AG04450 (cell line): Measurements from ENCODE around the gene ARFGEF2. TPM values are rescaled to one million over a fixed set of nuclear protein-coding genes. Genes with fewer than 3 reads are reported as not detected.
"Not testable (repeated sequence)": the region's sequence is repeated elsewhere in the genome, so short reads cannot be mapped to it uniquely, and the experiment has no call there.

Source experiments
- CTCF ChIA-PET: fragments of 300-600, 350-600 bp; formaldehyde crosslinking; extraction: SDS; loops from one replicate; lab custom pipeline; 2022; ENCODE audit warnings: antibody characterized with exemption, inconsistent platforms; lab: Charles Lee
- POLR2A ChIA-PET: fragments of 350-600 bp; formaldehyde crosslinking; extraction: SDS; loops from one replicate; lab custom pipeline; 2021; ENCODE audit warnings: antibody characterized with exemption, inconsistent platforms; lab: Yijun Ruan, JAX
- DNase-seq: peaks from one replicate; pipeline ENCODE4 v3.0.0-alpha.2; 2011; ENCODE audit warnings: low read depth, low spot score
- H3K27ac ChIP-seq: one replicate; pipeline ENCODE4 v1.5.1; 2012; ENCODE audit warnings: low read depth, low read length, control low read depth
- H3K27me3 ChIP-seq: one replicate; pipeline ENCODE4 v1.6.0; 2012; ENCODE audit warnings: low read length; ENCODE audit not compliant: control insufficient read depth, insufficient read depth
- H3K4me3 ChIP-seq: 2 replicates; pipeline ENCODE4 v1.5.1; 2011; ENCODE audit warnings: mild to moderate bottlenecking, low read depth, low read length, control low read depth
- H3K9me3 ChIP-seq: 2 replicates; pipeline ENCODE4 v1.5.1; 2012; ENCODE audit warnings: low read length; ENCODE audit not compliant: control insufficient read depth, insufficient read depth
- polyA plus RNA-seq: library from polyadenylated mRNA; depleted of rRNA; stranded (reverse); fragments of >200 nt; gene quantifications from 2 replicates; pipeline ENCODE4 v1.2.3, GENCODE V29; 2011
- TF ChIP-seq, protein P1 (sequence below): IDR thresholded peaks from 2 replicates; pipeline ENCODE4 v1.5.1; 2011; ENCODE audit warnings: low read depth, low read length, control low read depth, inconsistent platforms

Gene ARFGEF2
- polyA plus RNA-seq, 1 experiment = 22.3 TPM

DNA sequence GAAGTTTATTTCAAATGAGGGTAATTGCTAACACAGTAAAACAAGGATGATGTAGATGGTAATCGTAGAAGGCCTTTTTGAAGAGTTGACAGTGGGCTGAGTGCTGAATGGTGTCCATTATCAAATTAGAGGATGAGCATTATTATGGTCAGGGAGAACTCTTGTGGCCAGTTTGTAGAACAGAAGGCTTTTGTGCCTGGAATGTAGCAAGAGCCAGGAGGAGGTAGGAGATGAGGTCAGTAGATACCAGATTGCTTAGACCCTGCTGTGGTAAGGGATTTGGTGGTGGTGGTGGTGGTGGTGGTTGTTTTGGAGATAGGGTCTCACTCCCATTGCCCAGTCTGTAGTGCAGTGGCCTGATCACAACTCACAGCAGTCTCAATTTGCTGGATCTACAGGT is 130.8 kb downstream of the ARFGEF2 start:
- Histone ChIP-seq H3K4me3 (no peak overlapping the region), H3K27ac (no peak overlapping the region), H3K27me3 (no peaks in the 10 kb centered on the region), H3K9me3 (no peaks in the 10 kb centered on the region)
- ChIA-PET POLR2A (no interaction called here), CTCF (interaction anchor here (0.6 kb wide), 1 partner anchor 56 kb away, joined by 3 read pairs; no protein-coding TSS in a partner anchor)
- no peak for DNase-seq
- TF ChIP-seq, protein P1, sequence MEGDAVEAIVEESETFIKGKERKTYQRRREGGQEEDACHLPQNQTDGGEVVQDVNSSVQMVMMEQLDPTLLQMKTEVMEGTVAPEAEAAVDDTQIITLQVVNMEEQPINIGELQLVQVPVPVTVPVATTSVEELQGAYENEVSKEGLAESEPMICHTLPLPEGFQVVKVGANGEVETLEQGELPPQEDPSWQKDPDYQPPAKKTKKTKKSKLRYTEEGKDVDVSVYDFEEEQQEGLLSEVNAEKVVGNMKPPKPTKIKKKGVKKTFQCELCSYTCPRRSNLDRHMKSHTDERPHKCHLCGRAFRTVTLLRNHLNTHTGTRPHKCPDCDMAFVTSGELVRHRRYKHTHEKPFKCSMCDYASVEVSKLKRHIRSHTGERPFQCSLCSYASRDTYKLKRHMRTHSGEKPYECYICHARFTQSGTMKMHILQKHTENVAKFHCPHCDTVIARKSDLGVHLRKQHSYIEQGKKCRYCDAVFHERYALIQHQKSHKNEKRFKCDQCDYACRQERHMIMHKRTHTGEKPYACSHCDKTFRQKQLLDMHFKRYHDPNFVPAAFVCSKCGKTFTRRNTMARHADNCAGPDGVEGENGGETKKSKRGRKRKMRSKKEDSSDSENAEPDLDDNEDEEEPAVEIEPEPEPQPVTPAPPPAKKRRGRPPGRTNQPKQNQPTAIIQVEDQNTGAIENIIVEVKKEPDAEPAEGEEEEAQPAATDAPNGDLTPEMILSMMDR = no peak

DNA sequence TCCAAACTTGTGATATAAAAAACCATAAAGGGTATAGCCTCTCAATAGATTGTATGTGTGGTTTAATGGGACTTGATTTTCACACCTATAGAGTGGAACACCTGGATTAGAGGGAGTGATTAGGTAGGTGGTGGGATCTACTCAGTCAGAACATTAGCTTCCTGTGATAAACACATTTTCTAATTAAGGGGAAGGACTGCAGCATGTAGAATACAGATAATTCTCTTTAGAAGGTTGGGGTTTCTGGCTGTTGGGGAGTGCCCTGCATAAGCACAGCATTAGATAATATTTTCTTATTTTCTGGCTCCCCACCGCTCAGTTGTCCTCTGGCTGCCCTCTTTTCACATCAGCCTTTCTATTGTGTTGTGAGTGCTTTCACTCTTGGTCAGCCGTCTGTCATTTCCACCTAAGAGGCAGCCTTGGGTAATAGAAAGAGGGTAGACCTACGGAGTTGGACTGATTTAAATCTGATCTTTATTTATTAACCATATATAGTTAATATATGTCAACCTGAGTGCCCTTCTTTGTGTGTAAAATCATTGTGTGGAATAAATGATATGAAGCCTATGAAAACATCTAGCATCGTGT is 132.6 kb downstream of the ARFGEF2 start:
- DNase-seq = no peak
- no peaks in the 10 kb centered on the region for H3K27me3 ChIP-seq
- ChIA-PET CTCF (interaction anchor here (0.6 kb wide), 1 partner anchor 149 kb away, joined by 11 read pairs; no protein-coding TSS in a partner anchor), POLR2A (no interaction called here)
- TF ChIP-seq, protein P1 = no peak
- H3K4me3 ChIP-seq = no peak overlapping the region
- H3K27ac ChIP-seq = no peak overlapping the region
- H3K9me3 ChIP-seq = no peaks in the 10 kb centered on the region

- DNase-seq = no peak
- H3K4me3 ChIP-seq = no peak overlapping the region
- no peaks in the 10 kb centered on the region for H3K9me3 ChIP-seq
- TF ChIP-seq, protein P1 = no peak
- ChIA-PET CTCF (interaction anchor here (1.0 kb wide), 1 partner anchor 69 kb away, joined by 3 read pairs; no protein-coding TSS in a partner anchor), POLR2A (no interaction called here)
- H3K27me3 ChIP-seq = no peaks in the 10 kb centered on the region
- H3K27ac ChIP-seq = no peak overlapping the region
These were observed 141.8 kb downstream of the ARFGEF2 start for GRCh38 chr20:49063279-49063678.

DNA sequence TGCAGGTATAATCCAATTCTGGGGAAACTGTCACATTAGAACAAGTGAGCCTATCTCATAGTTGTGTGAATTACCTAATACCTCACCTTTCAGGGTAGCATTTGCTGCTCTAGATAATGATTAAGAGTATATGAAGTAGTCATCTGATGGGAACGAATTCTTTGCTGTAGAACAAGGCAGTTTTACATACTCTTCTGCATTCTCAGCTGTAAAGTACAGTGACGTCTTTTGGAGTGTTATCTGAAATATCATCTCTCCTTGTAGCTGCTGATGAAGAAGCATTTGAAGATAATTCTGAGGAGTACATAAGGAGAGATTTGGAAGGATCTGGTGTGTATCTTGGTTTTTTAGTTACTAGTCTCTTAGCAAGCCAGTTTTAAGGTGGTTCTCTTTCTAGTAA is 153.0 kb downstream of the ARFGEF2 start:
- H3K4me3 ChIP-seq = no peak overlapping the region
- DNase-seq = no peak
- TF ChIP-seq, protein P1 = no peak
- H3K9me3 ChIP-seq = no peaks in the 10 kb centered on the region
- H3K27ac ChIP-seq = no peak overlapping the region
- ChIA-PET CTCF (no interaction called here), POLR2A (no interaction called here)
- no peaks in the 10 kb centered on the region for H3K27me3 ChIP-seq

- Histone ChIP-seq H3K27ac (no peak overlapping the region), H3K27me3 (no peaks in the 10 kb centered on the region), H3K4me3 (no peak overlapping the region), H3K9me3 (no peaks in the 10 kb centered on the region)
- ChIA-PET POLR2A (interaction anchor here (0.5 to 0.6 kb wide), 2 partner anchors 28 to 169 kb away, joined by 3 to 4 read pairs; no protein-coding TSS in a partner anchor), CTCF (no interaction called here)
- TF ChIP-seq, protein P1 = no peak
- DNase-seq = no peak
These were observed 156.8 kb downstream of the ARFGEF2 start for GRCh38 chr20:49078310-49078709.

GRCh38 chr20:49082295-49082694 is 160.8 kb downstream of the ARFGEF2 start:
- H3K27me3 ChIP-seq, H3K4me3 ChIP-seq, CTCF ChIA-PET, POLR2A ChIA-PET, DNase-seq, H3K9me3 ChIP-seq, H3K27ac ChIP-seq: not testable (repeated sequence)
